CD4-positive, CD25-positive, alpha-beta regulatory T cell (primary cell): ENCODE measurements around the gene UBE2Q1. TPM values are rescaled to one million over a fixed set of nuclear protein-coding genes. Genes with fewer than 3 reads are reported as not detected.

Experiments used
- ATAC-seq, 2 donors: fragments of 150-1000 bp; cut with Tn5 transposase; one replicate each; pipeline ENCODE4 v1.10.0; 2021; ENCODE audit warnings: low read depth in 2 of 2, moderate number of reproducible peaks in 2 of 2, moderate library complexity in 1 of 2
- DNase-seq, 3 donors: peaks; one replicate each; pipeline versions ENCODE4 v3.0.0 to v3.0.0-alpha.2; 2012 to 2022; ENCODE audit warnings: mixed read lengths in 1 of 3
- H3K27ac ChIP-seq: one replicate; pipeline ENCODE4 v1.7.0; 2013; ENCODE audit warnings: mild to moderate bottlenecking, low read length; ENCODE audit not compliant: insufficient read depth, poor library complexity, severe bottlenecking
- H3K27me3 ChIP-seq: one replicate; pipeline ENCODE4 v1.7.0; 2013; ENCODE audit warnings: low read length; ENCODE audit not compliant: control insufficient read depth, insufficient read depth
- H3K36me3 ChIP-seq: one replicate; pipeline ENCODE4 v1.7.0; 2013; ENCODE audit warnings: mild to moderate bottlenecking, low read length, moderate library complexity; ENCODE audit not compliant: control insufficient read depth, insufficient read depth
- H3K4me1 ChIP-seq: 2 replicates; pipeline ENCODE4 v1.7.0; 2013; ENCODE audit warnings: mild to moderate bottlenecking, low read length; ENCODE audit not compliant: insufficient read depth, control insufficient read depth, poor library complexity, severe bottlenecking
- H3K4me3 ChIP-seq: one replicate; pipeline ENCODE4 v1.7.0; 2013; ENCODE audit warnings: low read depth, mild to moderate bottlenecking, low read length, moderate library complexity
- H3K9me3 ChIP-seq, 2 experiments: 1 replicate in 1 of 2; 2 replicates in 1 of 2; pipeline ENCODE4 v1.7.0; 2013; ENCODE audit warnings: low read length in 2 of 2, mild to moderate bottlenecking in 1 of 2, moderate library complexity in 1 of 2; ENCODE audit not compliant: control insufficient read depth in 2 of 2
- H3K27ac Mint-ChIP-seq, 3 donors: one replicate each; pipeline ENCODE4 v1.8.0; 2020 to 2022; ENCODE audit warnings: mild to moderate bottlenecking in 3 of 3, mixed read lengths in 3 of 3, moderate library complexity in 2 of 3
- H3K27me3 Mint-ChIP-seq: one replicate; pipeline ENCODE4 v1.8.0; 2022; ENCODE audit warnings: mild to moderate bottlenecking, mixed read lengths
- H3K36me3 Mint-ChIP-seq: one replicate; pipeline ENCODE4 v1.8.0; 2020; ENCODE audit warnings: mixed read lengths
- H3K4me1 Mint-ChIP-seq, 4 donors: one replicate each; pipeline ENCODE4 v1.8.0; 2020 to 2022; ENCODE audit warnings: mixed read lengths in 4 of 4, mild to moderate bottlenecking in 1 of 4
- H3K4me3 Mint-ChIP-seq, 4 donors: one replicate each; pipeline ENCODE4 v1.8.0; 2020 to 2022; ENCODE audit warnings: mild to moderate bottlenecking in 4 of 4, mixed read lengths in 4 of 4, moderate library complexity in 3 of 4
- H3K9me3 Mint-ChIP-seq, 7 donors: one replicate each; pipeline ENCODE4 v1.8.0; 2020 to 2022; ENCODE audit warnings: mixed read lengths in 7 of 7, mild to moderate bottlenecking in 3 of 7, moderate library complexity in 2 of 7
- polyA plus RNA-seq, 4 donors: library from polyadenylated mRNA; unstranded; fragments of 300-500 nt; fragmentation: Illumina TruSeq; gene quantifications; one replicate each; pipeline ENCODE4 v1.2.3, GENCODE V29; 2021
- total RNA-seq: library from RNA; stranded (reverse); gene quantifications from one replicate; pipeline ENCODE4 v1.2.3, GENCODE V29; 2022

Gene UBE2Q1
- total and polyA plus RNA-seq, 5 donors from 2014 or later = 9.5 to 91.7 (median 14.2) TPM

DNA sequence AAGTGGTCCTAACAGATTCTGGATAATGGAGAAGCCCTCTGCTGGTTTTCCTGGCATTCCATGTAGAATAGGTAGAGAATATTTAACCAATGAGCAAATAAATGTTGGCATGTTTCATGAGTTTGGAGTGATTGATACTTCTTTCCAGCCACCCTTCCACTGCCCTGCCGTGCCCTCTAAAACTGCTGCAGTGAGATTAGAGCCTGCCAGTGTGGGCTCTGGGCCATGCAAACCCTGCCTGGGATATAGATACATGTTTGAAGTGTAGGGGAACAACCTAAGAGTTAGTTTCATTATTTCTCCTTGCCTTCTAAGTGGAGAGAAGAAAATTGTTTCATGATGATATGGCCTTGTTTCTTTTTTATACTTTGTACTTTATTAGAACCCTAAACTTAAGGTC, 10.4 kb downstream of the UBE2Q1 start:
- Histone ChIP-seq H3K9me3 (no peaks in the 10 kb centered on the region), H3K4me1 (no peaks in the 10 kb centered on the region), H3K36me3 (peaks cover 46% of the 10 kb centered on the region), H3K27me3 (no peaks in the 10 kb centered on the region), H3K27ac (no peak overlapping the region), H3K4me3 (no peak overlapping the region)
- peaks cover 5 to 28% (median 12%) of the 10 kb centered on the region in 4 donors for H3K4me1 Mint-ChIP-seq
- peaks cover 4% of the 10 kb centered on the region for H3K27me3 Mint-ChIP-seq
- H3K4me3 Mint-ChIP-seq = no peak overlapping the region
- ATAC-seq (no peak), DNase-seq (no peak)
- H3K36me3 Mint-ChIP-seq = peaks cover 24% of the 10 kb centered on the region
- peak overlapping the region in 1 of 3 donors; percentile 31 for H3K27ac Mint-ChIP-seq
- H3K9me3 Mint-ChIP-seq = no peaks in the 10 kb centered on the region

DNA sequence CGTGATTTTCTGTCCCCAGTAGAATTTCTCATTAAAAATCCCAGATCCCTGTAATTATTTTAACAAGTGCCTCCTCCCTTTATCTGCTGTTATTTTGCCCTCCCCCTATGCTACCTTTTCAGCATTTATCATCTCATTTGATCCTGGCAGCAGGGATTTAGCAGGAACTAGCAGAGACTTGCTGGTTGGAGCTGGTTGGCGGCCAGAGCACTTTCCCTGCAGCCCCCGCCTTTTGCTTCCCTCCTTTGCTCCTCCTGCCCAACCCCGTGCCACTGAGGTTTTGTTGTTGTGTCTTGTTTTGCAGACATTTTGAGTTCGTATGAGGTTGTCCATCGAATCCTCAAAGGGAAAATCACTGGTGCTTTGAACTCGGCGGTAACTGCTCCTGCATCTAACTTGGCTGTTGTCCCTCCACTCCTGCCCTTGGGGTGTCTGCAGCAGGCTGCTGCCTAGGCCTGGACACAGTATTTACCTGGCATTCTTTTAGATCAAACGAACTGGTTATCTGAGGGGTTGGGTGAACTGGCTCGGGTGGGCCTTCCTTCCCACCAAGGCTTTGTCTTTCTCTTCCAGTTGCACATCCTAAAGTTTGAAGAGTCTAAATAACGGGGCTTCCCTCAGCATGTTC, 11.2 kb downstream of the UBE2Q1 start:
- Mint-ChIP-seq H3K4me3 (no peak overlapping the region), H3K27me3 (peaks cover 4% of the 10 kb centered on the region), H3K27ac (peak overlapping the region in 2 of 3 donors; percentile 31 to 69), H3K9me3 (no peaks in the 10 kb centered on the region), H3K36me3 (peaks cover 19% of the 10 kb centered on the region), H3K4me1 (peaks cover 5 to 28% (median 12%) of the 10 kb centered on the region in 4 donors)
- Histone ChIP-seq H3K9me3 (no peaks in the 10 kb centered on the region), H3K4me1 (no peaks in the 10 kb centered on the region), H3K4me3 (no peak overlapping the region), H3K27me3 (no peaks in the 10 kb centered on the region), H3K36me3 (peaks cover 38% of the 10 kb centered on the region), H3K27ac (no peak overlapping the region)
- no peak for ATAC-seq
- no peak for DNase-seq

DNA sequence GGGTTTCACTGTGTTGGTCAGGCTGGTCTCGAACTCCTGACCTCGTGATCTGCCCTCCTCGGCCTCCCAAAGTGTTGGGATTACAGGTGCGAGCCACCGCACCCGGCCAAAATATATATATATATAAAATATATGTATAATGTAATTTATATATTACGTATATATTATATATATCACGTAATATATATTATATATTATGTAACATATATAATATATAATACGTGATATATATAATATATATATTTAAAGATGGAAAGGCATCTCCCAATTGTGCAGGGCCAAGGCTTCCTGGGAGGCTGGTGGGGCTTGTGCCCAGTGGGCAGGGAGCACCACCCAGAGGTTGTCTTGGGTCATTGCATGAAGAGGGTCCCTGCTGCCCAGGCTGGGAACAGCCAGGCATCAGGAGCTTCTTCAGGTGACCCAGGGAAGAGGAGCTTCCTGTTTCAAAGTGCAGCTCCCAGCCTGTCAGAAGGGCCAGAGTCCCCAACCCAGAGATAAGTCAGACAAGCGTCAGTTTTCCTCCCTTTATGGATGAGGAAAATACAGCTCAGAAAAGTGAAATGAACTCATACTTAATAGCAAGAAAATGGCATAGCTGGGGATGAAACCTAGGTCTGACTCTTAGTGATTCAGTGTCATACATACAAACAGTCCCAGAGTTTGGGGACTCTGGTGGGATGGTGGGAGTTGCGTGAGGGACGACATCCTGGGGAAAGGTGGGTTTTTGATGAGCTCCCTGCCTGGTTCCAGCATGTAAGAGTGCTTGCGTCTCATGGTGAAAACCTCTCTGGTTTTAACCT, 12.0 kb downstream of the UBE2Q1 start:
- Histone ChIP-seq H3K27ac (no peak overlapping the region), H3K36me3 (peaks cover 31% of the 10 kb centered on the region), H3K9me3 (no peaks in the 10 kb centered on the region), H3K27me3 (no peaks in the 10 kb centered on the region), H3K4me1 (no peaks in the 10 kb centered on the region), H3K4me3 (no peak overlapping the region)
- peaks cover 4% of the 10 kb centered on the region for H3K27me3 Mint-ChIP-seq
- no peaks in the 10 kb centered on the region for H3K9me3 Mint-ChIP-seq
- DNase-seq (peak; percentile 16 to 62 (median 41)), ATAC-seq (peak; percentile 62 to 69)
- peaks cover 19% of the 10 kb centered on the region for H3K36me3 Mint-ChIP-seq
- peak overlapping the region in 1 of 3 donors; percentile 65 for H3K27ac Mint-ChIP-seq
- H3K4me1 Mint-ChIP-seq = peaks cover 5 to 30% (median 12%) of the 10 kb centered on the region in 4 donors
- no peak overlapping the region for H3K4me3 Mint-ChIP-seq

DNA sequence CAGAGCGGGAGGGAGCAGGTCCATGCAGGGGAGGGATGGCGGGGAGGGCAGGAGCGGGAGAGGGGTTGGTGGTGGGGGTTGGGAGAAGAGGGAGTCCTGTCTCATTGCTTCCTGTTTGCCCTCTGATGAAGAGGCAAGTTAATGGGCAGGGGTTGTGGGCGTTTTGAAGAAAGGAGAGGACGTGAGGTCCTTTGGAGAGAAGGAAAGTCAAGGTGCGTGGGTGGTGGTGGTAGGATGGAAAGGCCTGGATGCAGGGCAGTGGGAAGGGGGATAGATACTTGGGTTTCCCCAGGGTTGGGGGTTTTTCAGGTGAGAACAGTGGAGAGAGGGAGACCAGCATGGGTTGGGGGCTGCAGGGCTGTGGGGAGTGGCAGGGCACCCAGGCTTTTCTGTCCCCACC, 17.2 kb downstream of the UBE2Q1 start:
- no peaks in the 10 kb centered on the region for H3K36me3 ChIP-seq
- peaks cover 19% of the 10 kb centered on the region for H3K27me3 Mint-ChIP-seq
- no peak overlapping the region for H3K27ac Mint-ChIP-seq
- H3K4me1 Mint-ChIP-seq = peaks cover 0 to 3% (median 0%) of the 10 kb centered on the region in 4 donors
- H3K9me3 ChIP-seq = no peaks in the 10 kb centered on the region
- no peaks in the 10 kb centered on the region for H3K36me3 Mint-ChIP-seq
- H3K27me3 ChIP-seq = no peaks in the 10 kb centered on the region
- H3K9me3 Mint-ChIP-seq = no peaks in the 10 kb centered on the region
- no peak overlapping the region for H3K4me3 Mint-ChIP-seq
- no peak for ATAC-seq
- no peak overlapping the region for H3K27ac ChIP-seq
- no peak overlapping the region for H3K4me3 ChIP-seq
- no peak for DNase-seq
- no peaks in the 10 kb centered on the region for H3K4me1 ChIP-seq

DNA sequence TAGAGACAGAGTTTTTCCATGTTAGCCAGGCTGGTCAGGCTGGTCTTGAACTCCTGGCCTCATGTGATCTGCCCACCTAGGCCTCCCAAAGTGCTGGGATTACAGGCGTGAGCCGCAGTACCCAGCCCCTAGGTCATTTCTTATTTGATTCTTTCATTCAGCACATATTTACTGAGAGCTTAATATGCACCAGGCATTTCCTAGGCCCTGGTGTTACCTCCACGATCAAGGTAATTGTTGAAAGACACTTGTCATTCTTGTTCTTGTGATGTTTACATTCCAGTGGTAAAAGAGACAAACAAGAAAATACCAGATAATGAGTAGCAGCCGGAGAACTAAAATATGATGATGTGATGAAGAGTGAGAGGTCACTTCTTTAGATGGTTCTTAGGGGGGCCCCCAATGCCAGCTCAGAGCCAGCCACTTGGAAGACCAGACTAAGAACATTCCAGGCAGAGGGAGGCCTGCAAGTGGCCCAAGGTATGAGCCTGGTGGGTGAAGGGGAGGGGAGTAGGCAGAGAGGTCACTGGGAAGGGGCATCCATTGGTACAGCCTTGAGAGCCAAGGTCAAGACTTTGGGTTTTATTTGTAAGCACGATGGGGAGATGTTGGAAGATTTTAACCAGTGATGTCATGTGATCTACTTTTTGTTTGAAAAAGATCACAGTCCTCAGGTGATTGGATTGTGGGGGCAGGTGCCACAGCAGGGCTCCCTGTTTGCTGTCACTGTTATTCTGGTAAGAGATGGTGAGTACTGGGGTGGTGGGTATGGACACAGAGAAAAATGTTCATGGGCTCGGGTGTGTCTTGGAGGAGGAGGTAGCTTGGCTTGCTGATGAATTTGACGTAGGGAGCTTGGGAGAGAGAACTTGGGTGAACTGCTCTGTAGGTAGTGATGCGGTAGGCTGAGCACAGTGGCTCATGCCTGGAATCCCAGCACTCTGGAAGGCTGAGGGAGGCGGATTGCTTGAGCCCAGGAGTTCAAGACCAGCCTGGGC, 18.7 kb downstream of the UBE2Q1 start:
- Mint-ChIP-seq H3K9me3 (no peaks in the 10 kb centered on the region), H3K27ac (no peak overlapping the region), H3K4me1 (peaks cover 0 to 3% (median 0%) of the 10 kb centered on the region in 4 donors), H3K36me3 (no peaks in the 10 kb centered on the region), H3K27me3 (peaks cover 30% of the 10 kb centered on the region), H3K4me3 (no peak overlapping the region)
- H3K9me3 ChIP-seq = no peaks in the 10 kb centered on the region
- no peak overlapping the region for H3K4me3 ChIP-seq
- H3K27ac ChIP-seq = no peak overlapping the region
- no peaks in the 10 kb centered on the region for H3K36me3 ChIP-seq
- H3K4me1 ChIP-seq = no peaks in the 10 kb centered on the region
- DNase-seq = no peak
- ATAC-seq = no peak
- H3K27me3 ChIP-seq = peaks cover under 1% of the 10 kb centered on the region

DNA sequence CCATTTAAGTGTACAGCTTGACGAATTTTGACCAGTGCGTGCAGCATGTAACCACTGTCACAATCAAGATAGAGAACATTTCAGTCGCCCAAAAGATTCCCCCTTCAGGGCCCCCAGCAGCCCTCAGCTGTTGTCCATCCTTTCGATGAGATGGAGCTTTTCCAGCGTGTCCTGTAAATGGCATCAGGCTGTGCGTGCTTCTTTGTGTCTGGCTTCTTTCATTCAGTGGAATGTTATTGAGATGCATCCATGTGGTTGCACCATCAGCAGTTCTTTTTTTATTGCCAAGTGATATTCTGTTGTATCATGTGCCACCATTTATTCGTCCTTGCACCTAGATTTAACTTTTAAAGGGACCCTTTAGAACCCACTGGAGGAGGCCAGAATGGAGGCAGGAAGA, 21.9 kb downstream of the UBE2Q1 start:
- Mint-ChIP-seq H3K4me1 (no peaks in the 10 kb centered on the region), H3K27ac (no peak overlapping the region), H3K4me3 (no peak overlapping the region), H3K36me3 (no peaks in the 10 kb centered on the region), H3K9me3 (no peaks in the 10 kb centered on the region), H3K27me3 (peaks cover 26% of the 10 kb centered on the region)
- Histone ChIP-seq H3K27me3 (peaks cover 2% of the 10 kb centered on the region), H3K4me3 (no peak overlapping the region), H3K36me3 (no peaks in the 10 kb centered on the region), H3K9me3 (no peaks in the 10 kb centered on the region), H3K27ac (no peak overlapping the region), H3K4me1 (no peaks in the 10 kb centered on the region)
- ATAC-seq (no peak), DNase-seq (no peak)

DNA sequence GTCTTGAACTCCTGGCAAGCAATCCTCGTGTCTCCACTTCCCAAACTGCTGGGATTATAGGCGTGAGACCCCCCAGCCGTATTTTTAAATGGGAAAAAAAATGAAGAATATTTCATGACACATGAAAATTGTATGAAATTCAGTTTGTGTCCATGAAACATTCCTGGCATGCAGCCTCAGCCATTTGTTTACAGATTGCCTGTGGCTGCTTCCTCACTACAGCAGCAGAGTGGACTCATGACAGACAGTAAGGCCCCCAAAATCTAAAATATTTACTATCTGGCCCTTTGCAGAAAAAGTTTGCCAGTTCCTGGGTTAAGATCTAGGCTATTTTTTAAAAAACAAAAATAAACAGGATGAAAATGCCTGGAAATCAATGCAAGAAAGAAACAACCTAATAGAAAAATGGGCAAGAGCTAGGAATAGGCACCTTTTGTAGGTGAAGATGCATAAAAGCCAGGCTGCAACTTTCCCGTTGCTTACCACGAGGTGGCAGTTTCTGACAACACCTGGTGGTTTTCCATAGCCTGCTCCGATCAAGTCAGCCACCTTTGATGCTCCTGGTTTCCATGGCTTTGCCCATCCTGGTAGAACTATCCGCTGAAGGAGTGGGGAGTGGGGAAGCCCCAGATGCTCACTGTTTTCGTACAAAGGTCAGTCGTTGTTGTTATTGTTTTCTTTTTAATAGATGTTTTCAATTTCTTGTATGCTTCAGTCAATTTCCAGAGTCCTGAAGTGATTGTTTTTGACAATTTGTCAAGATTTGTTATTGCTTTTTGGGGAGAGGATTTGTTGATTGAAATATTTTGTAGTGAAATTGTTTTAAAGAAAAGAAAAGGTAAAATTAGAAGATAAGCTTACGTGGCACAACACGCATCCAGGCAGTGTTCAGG, 24.3 kb downstream of the UBE2Q1 start:
- H3K27ac Mint-ChIP-seq = no peak overlapping the region
- H3K4me1 Mint-ChIP-seq = no peaks in the 10 kb centered on the region
- Histone ChIP-seq H3K27ac (no peak overlapping the region), H3K27me3 (peaks cover 2% of the 10 kb centered on the region), H3K4me1 (no peaks in the 10 kb centered on the region), H3K9me3 (no peaks in the 10 kb centered on the region), H3K4me3 (no peak overlapping the region), H3K36me3 (no peaks in the 10 kb centered on the region)
- H3K4me3 Mint-ChIP-seq = no peak overlapping the region
- no peak for DNase-seq
- no peaks in the 10 kb centered on the region for H3K36me3 Mint-ChIP-seq
- no peak for ATAC-seq
- peaks cover 17% of the 10 kb centered on the region for H3K27me3 Mint-ChIP-seq
- no peaks in the 10 kb centered on the region for H3K9me3 Mint-ChIP-seq
